CD1c-positive myeloid dendritic cell (primary cell): ENCODE data around the gene ARHGAP27.
A peak's percentile ranks its signal among the peaks of the same experiment; 100 is the strongest.
"Not testable (repeated sequence)": the region's sequence is repeated elsewhere in the genome, so short reads cannot be mapped to it uniquely, and the experiment has no call there.

ENCODE experiments used
- DNase-seq: peaks from one replicate; pipeline ENCODE4 v3.0.0-alpha.2; 2016; ENCODE audit errors: extremely low spot score

Gene ARHGAP27

GRCh38 chr17:45446872-45447625, 14.4 kb upstream of the ARHGAP27 start:
- DNase-seq, result not testable (repeated sequence)

- DNase-seq, result peak; percentile 30
These were observed 13.5 kb upstream of the ARHGAP27 start for GRCh38 chr17:45445901-45446743.

DNA sequence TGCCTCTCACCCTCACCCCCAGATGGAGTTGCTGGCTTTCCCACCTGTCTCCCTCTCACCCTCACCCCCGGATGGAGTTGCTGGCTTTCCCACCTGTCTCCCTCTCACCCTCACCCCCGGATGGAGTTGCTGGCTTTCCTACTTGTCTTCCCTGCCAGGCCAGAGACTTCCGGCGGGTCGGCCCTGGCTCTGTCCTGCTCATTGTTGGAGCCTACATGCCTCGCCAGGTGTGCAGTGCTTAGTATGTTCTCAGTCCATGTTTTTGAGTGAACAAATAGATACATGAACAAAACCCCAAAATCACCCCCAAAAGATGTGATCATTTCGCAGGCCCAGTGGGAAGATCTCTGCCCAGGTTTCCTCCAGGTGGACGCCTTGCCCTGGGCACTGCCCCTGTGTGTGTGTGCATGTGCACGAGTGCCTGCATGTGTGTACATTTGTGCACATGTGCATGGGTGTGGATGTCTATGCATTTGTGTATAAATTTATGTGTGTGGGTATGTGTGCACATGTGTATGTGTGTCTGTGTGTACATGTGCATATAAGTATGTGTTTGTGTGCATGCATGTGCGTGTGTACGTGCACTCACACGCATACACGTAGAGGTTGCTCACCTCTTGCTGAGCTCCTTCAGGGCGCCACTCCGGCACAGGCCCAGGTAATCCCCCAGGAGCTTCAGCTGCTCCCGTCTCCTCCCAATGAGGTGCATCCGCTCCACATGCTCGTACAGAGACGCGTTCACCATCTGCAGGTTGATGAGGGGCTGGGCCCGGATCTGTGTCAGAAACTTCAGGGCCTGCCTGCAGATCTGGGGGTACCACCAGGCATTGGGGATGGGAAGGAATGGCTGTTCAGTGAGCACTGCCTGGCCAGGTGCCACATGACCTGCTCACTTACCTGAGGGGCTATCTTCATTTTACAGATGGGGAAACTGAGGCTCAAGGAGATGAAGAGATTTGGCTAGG, 12.5 kb upstream of the ARHGAP27 start:
- DNase-seq, result not testable (repeated sequence)

DNA sequence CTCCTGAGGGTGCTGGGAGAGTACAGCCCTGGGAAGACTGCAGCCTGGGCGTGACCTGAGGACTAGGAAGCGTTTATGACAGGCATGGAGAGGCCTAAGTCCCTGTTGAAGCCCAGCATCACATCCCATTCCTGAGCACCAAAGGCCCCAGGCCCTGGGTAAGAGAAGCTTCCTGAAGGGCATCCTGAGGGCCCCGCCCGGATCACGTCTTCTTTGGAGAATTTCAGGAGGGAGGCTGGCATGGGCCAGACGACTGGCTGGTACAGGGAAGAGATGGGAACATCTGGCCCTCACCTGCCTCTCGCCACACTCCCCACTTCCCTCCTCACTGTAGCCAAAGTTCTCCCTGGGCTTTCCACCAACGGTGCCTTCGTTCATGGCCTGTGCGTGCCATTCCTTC, 11.6 kb upstream of the ARHGAP27 start:
- DNase-seq, result not testable (repeated sequence)

- not testable (repeated sequence) for DNase-seq
These were observed 10.9 kb upstream of the ARHGAP27 start for GRCh38 chr17:45443371-45444260.

DNA sequence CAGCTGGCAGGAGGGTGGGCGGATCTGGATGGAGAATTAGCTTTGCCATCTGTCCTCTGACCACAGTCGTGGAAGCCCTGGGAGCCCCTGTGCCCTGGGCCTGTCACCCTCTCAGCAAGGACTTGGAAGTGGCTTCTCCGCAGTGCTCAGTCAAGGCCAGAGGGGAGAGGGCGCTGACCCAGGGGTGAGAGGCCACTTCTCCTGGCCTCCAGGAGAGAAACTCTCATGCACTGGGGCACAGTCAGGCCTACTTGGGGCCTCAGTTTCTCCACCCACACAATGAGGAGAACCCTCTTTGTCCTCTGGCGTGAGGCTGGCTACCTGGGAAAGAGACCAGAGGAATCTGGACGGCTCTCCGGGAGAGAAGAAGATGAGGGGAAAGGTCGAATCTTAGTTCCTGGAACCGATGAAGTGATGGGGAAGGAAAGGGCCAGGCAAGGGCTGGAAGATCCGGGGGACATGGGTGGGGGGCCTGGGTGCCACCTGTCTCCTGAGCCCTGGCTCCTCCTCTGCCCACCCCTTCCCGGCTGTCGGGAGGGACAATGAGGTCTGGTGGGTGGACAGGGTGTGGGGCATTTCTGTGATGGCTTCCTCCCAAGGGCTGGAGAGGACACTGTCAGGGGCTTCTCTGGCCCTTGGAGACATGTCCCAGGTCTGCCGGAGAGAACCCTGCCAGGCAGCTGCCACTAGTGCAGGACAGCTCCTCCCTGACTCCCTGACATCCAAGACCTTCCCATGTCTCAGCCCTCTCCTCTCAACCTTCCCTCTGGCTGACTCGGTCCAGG, 9.0 kb upstream of the ARHGAP27 start:
- no peak for DNase-seq

- not testable (repeated sequence) for DNase-seq
These were observed 8.3 kb upstream of the ARHGAP27 start for GRCh38 chr17:45440839-45441515.

DNA sequence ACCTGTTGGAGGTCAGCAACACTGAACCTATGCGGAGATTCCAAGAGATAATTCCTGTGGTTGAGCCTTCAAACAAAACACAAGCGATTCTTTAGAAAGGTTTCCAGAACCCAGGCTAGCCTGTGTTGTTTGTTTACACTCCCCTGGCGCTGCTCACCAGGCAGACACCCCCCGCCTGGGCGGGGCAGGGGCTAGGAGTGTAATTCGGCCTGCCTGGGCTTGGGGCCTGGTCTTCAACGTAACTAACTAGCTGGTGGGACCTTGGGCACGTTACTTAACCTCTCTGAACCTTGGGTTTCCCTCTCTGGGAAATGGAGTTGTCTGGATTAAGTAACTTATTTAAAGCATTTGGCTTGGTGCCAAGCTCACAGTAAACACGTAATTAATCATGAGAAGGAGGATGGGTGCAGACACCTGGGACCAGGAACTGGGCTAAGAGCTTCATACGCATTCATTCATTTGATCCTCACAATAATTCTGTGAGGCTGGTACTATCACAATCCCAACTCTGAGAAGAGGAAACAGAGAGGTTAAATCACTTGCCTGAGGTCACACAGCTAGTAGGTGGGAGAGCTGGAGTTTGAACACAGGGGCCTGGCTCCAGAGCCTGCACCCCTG, 7.6 kb upstream of the ARHGAP27 start:
- no peak for DNase-seq

DNA sequence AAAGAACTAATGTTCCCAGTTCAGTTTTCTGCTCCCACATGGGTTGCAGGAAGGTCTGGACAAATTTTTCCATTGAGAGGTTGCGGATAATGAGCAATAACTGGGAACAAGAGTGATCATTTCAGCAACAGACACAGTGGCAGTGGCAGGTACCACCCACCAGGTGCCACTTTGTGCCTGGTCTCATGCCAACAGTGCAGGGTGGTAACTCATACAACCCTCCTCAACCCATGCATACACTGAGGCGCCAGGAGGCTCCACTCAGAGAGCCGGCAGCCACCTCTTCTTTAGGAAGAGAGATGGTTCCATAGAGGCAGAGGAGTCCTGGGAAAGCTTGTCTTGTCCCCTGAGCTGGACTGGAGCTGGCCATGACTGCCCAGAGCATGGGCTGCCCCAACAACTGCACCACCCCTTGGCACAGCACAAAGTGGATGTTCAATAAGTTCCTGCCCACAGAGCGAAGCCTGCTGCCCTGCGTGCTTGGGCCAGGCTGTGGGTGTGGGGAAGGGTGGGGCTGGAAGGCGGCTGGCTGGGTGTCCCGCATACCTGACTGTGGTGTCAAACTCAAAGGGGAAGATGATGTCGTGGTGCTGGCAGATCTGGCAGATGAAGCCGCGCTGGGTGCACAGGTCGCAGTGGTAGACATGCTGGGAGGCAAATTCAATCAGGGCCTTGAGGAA, 6.4 kb upstream of the ARHGAP27 start:
- DNase-seq, result no peak

- DNase-seq, result no peak
These were observed 5.0 kb upstream of the ARHGAP27 start for GRCh38 chr17:45437465-45438283.

DNA sequence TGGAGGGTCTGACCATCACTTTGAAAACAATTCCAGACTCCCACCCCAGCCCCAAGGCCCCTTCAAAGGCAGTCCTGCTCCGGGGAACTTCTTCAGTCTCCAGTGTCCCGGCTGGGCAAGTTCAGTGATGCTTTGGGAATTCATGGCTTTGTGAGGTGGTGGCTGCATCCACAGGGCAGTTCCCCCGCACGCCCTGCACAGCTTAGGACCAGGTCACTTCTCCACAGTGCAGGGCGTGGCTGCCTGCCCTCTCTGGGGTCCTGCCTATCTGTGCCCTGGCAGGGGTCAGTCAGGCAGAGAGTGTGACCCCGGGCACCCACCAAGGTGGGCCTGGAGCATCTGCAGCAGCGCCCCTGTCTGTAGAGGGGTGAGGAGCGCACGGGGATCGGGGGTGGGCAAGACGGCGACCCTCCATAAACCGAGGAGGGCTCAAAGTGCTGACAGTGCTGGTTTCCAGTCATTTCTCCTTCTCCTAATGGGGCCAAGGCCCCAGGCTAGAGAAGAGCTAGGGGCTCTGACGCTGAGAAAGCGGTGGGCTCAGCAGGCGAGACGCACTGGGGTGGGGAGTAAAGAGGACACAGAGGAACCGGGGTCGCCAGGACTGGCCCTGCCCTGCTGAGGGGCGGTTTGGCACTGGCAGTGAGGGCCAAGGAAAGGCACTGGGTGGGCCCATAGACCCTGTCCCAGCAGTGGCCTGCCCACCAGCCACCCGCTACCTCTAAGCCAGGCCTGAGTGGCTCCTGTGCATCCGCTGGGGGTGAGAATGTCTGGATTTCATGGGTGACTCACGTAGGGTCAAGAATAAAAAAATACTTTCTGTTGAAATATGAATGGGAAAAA, 4.2 kb upstream of the ARHGAP27 start:
- no peak for DNase-seq

DNA sequence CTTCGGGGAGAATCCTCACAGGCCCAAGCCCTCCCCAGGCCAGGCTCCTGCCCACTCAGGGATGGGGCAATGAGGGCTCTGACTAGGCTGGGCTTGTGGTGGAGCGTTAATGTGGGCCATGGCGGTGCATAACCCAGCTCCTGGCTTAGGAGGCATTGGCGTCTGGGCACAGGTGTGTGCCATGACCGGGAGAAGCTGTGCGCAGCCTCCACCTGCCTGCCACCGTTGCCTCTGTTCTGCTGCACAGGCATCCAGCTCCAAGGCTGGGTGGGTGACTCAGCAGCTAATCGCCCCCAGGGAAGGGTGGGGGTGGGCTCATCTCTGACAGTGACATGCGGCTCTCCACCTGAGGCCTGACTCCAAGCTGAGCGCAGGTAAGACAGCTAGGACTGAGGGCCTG, 3.5 kb upstream of the ARHGAP27 start:
- no peak for DNase-seq

DNA sequence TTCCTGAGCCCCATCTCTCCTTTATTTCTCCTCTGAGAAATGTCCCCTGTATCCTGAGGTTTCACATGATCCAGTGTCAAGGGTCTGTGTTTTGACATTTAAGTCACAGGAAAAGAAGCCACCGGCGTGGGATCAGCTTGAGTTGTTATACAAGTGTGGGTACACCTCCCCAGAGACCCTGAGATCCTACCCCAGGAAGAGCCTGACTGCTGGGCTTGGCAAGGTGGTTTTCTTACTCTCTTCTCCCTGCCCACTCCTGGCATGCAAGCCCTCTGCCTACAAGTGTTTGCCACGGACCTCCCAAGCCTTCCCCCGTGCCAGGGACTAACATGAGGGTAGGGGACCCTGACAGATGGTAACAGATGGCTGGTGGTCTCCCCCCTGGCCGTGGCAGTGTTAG, 2.8 kb upstream of the ARHGAP27 start:
- no peak for DNase-seq

GRCh38 chr17:45433159-45433535, 477 bp upstream of the ARHGAP27 start:
- DNase-seq, result no peak

GRCh38 chr17:45431531-45432404, 902 bp downstream of the ARHGAP27 start:
- peak; percentile 61 for DNase-seq
